HepG2 (cell line): ENCODE measurements around the gene DAZAP1. TPM values are rescaled to one million over a fixed set of nuclear protein-coding genes. Genes with fewer than 3 reads are reported as not detected.

ENCODE experiments used
- AKAP8 ChIP-seq: sonication (generic); formaldehyde crosslinking; IDR thresholded peaks from 2 replicates; pipeline ENCODE4 v1.5.1; 2020; ENCODE audit warnings: mild to moderate bottlenecking, missing genetic modification reagents
- MLLT10 ChIP-seq: sonication (generic); formaldehyde crosslinking; IDR thresholded peaks from 2 replicates; pipeline ENCODE4 v1.4.0; 2020; ENCODE audit warnings: missing genetic modification reagents
- NCOR1 ChIP-seq: fragments of 200-600 bp; sonication (generic); IDR thresholded peaks from 2 replicates; pipeline ENCODE4 v1.7.0; 2017; ENCODE audit warnings: antibody characterized with exemption, low read length, borderline replicate concordance
- PHF21A ChIP-seq: sonication (generic); formaldehyde crosslinking; IDR thresholded peaks from 2 replicates; pipeline ENCODE4 v1.5.0; 2020; ENCODE audit warnings: mild to moderate bottlenecking, missing genetic modification reagents
- SAP130 ChIP-seq: IDR thresholded peaks from 2 replicates; pipeline ENCODE4 v1.6.1; 2016; ENCODE audit warnings: low read depth
- SP5 ChIP-seq: IDR thresholded peaks from 2 replicates; pipeline ENCODE4 v1.6.1; 2016; ENCODE audit warnings: low read depth, borderline replicate concordance
- TSC22D2 ChIP-seq: sonication (generic); formaldehyde crosslinking; IDR thresholded peaks from 2 replicates; pipeline ENCODE4 v1.5.1; 2020; ENCODE audit warnings: missing genetic modification reagents, mild to moderate bottlenecking, borderline replicate concordance
- ZBTB34 ChIP-seq: sonication (generic); formaldehyde crosslinking; IDR thresholded peaks from 2 replicates; pipeline ENCODE4 v1.8.0; 2022; ENCODE audit warnings: mild to moderate bottlenecking, missing genetic modification reagents
- ZNF367 ChIP-seq: sonication (generic); formaldehyde crosslinking; IDR thresholded peaks from 2 replicates; pipeline ENCODE4 v1.4.0; 2020; ENCODE audit warnings: missing genetic modification reagents, borderline replicate concordance
- ZNF468 ChIP-seq: sonication (generic); formaldehyde crosslinking; IDR thresholded peaks from 2 replicates; pipeline ENCODE4 v1.8.0; 2022; ENCODE audit warnings: mild to moderate bottlenecking, moderate library complexity, missing genetic modification reagents
- ZNF597 ChIP-seq: sonication (generic); formaldehyde crosslinking; IDR thresholded peaks from 2 replicates; pipeline ENCODE4 v1.5.0; 2020; ENCODE audit warnings: missing genetic modification reagents
- ZNF687 ChIP-seq: sonication (generic); formaldehyde crosslinking; IDR thresholded peaks from 2 replicates; pipeline ENCODE4 v1.5.1; 2020; ENCODE audit warnings: mild to moderate bottlenecking, missing genetic modification reagents, moderate library complexity
- ZSCAN12 ChIP-seq: sonication (generic); formaldehyde crosslinking; IDR thresholded peaks from 2 replicates; pipeline ENCODE4 v1.9.0; 2021; ENCODE audit warnings: mild to moderate bottlenecking, missing genetic modification reagents
- polyA plus RNA-seq, 8 experiments: library from polyadenylated mRNA; depleted of rRNA in 3 of 8; stranded (reverse) in 7 of 8; unstranded in 1 of 8; fragments of >200 nt; fragmentation: Illumina TruSeq in 4 of 8; extraction: Trizol in 4 of 8; gene quantifications; 2 replicates each; pipeline versions ENCODE4 v1.2.1 to v1.2.3, GENCODE V29; 2011 to 2016; ENCODE audit warnings: low read depth in 4 of 8, missing spikeins in 1 of 8, mixed read lengths in 1 of 8; ENCODE audit not compliant: insufficient read depth in 1 of 8
- total RNA-seq, 5 experiments: library from RNA; depleted of rRNA; stranded (reverse); fragments of >200 nt; fragmentation: Illumina TruSeq; extraction: Trizol; gene quantifications; 2 replicates each; pipeline ENCODE4 v1.2.3, GENCODE V29; 2016; ENCODE audit warnings: low read depth in 1 of 5
- TF ChIP-seq, protein P1 (sequence below): sonication (generic); formaldehyde crosslinking; IDR thresholded peaks from 2 replicates; pipeline ENCODE4 v1.5.0; 2020; ENCODE audit warnings: mild to moderate bottlenecking, missing genetic modification reagents, borderline replicate concordance

DAZAP1 gene
- total and polyA plus RNA-seq, 2 of the 13 experiments (the other 11 are each of a cell fraction or from before 2014, with no cell fraction given), result 63.3 to 79.2 TPM

DNA sequence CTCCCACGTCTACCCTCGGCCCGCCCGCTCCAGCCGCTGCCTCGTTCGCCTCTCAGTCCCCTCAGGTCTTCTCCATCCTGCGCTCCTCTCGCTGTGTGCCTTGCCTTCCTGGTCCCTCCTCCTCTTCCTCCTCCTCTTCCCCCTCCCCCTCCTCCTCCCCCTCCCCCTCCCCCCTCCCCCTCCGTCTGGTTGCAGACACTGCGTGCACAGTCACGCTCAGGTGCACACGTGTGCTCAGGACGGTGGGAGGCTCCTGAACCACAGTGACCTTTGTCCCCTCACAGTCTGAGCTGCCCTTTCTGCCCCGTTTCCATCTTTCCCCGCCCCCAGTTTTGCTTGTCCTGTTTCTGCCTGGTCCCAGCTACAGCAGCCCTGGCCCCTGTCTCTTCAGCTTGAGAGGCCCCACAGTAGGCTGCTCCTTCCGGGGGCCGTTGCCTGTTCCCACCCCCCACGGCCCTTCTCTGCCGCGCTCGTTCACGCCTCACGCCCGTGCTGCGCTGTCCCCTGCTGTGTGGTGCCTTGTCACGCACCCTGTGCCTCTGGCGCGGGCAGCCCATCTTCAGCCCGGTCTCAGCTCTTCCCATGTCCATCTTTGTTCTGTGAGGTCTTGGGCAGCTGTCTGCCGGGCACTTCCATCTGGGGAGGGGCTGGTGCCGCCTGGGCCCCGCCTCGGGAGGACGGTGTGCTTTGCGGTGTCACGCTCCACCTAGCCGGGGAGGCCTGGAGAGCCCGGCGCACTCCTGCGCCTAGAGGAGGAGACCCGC, 17.0 kb downstream of the DAZAP1 start (continued):
- TF ChIP-seq ZNF687, result peak; percentile 93
- no peak for TF ChIP-seq ZBTB34 (CRISPR knock-in tag)
- TF ChIP-seq, protein P1, sequence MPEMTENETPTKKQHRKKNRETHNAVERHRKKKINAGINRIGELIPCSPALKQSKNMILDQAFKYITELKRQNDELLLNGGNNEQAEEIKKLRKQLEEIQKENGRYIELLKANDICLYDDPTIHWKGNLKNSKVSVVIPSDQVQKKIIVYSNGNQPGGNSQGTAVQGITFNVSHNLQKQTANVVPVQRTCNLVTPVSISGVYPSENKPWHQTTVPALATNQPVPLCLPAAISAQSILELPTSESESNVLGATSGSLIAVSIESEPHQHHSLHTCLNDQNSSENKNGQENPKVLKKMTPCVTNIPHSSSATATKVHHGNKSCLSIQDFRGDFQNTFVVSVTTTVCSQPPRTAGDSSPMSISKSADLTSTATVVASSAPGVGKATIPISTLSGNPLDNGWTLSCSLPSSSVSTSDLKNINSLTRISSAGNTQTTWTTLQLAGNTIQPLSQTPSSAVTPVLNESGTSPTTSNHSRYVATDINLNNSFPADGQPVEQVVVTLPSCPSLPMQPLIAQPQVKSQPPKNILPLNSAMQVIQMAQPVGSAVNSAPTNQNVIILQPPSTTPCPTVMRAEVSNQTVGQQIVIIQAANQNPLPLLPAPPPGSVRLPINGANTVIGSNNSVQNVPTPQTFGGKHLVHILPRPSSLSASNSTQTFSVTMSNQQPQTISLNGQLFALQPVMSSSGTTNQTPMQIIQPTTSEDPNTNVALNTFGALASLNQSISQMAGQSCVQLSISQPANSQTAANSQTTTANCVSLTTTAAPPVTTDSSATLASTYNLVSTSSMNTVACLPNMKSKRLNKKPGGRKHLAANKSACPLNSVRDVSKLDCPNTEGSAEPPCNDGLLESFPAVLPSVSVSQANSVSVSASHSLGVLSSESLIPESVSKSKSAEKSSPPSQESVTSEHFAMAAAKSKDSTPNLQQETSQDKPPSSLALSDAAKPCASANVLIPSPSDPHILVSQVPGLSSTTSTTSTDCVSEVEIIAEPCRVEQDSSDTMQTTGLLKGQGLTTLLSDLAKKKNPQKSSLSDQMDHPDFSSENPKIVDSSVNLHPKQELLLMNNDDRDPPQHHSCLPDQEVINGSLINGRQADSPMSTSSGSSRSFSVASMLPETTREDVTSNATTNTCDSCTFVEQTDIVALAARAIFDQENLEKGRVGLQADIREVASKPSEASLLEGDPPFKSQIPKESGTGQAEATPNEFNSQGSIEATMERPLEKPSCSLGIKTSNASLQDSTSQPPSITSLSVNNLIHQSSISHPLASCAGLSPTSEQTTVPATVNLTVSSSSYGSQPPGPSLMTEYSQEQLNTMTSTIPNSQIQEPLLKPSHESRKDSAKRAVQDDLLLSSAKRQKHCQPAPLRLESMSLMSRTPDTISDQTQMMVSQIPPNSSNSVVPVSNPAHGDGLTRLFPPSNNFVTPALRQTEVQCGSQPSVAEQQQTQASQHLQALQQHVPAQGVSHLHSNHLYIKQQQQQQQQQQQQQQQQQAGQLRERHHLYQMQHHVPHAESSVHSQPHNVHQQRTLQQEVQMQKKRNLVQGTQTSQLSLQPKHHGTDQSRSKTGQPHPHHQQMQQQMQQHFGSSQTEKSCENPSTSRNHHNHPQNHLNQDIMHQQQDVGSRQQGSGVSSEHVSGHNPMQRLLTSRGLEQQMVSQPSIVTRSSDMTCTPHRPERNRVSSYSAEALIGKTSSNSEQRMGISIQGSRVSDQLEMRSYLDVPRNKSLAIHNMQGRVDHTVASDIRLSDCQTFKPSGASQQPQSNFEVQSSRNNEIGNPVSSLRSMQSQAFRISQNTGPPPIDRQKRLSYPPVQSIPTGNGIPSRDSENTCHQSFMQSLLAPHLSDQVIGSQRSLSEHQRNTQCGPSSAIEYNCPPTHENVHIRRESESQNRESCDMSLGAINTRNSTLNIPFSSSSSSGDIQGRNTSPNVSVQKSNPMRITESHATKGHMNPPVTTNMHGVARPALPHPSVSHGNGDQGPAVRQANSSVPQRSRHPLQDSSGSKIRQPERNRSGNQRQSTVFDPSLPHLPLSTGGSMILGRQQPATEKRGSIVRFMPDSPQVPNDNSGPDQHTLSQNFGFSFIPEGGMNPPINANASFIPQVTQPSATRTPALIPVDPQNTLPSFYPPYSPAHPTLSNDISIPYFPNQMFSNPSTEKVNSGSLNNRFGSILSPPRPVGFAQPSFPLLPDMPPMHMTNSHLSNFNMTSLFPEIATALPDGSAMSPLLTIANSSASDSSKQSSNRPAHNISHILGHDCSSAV (CRISPR knock-in tag), result no peak
- TF ChIP-seq SP5 (CRISPR knock-in tag), result peak; percentile 91
- no peak for TF ChIP-seq ZNF367
- TF ChIP-seq MLLT10 (CRISPR knock-in tag), result no peak
- TF ChIP-seq ZNF468 (CRISPR knock-in tag), result no peak
- TF ChIP-seq SAP130 (CRISPR knock-in tag), result peak; percentile 84
- TF ChIP-seq NCOR1, result no peak
- no peak for TF ChIP-seq TSC22D2
- no peak for TF ChIP-seq ZNF597 (CRISPR knock-in tag)
- peak; percentile 97 for TF ChIP-seq AKAP8
- TF ChIP-seq PHF21A (CRISPR knock-in tag), result peak; percentile 96
- TF ChIP-seq ZSCAN12 (CRISPR knock-in tag), result no peak
